Colon (tissue), 2 donors: ENCODE data around the gene TPK1.

ENCODE experiments used
- FAIRE-seq: peaks from 2 replicates; lab custom pipeline; 2012; peaks lifted over from hg19 to GRCh38; lab: Jason Lieb, UNC
- donor health status: control.
- donor health status: control.

Gene TPK1

GRCh38 chr7:144835652-144836544 lies at the start of gene TPK1:
TSS of gene TPK1 (minus strand) at chr7:144836053. CDS start at chr7:144835602, 451 bp downstream.
- no peak for FAIRE-seq

- no peak for FAIRE-seq
These were observed 49.6 kb upstream of the TPK1 start for GRCh38 chr7:144885478-144885877.

- FAIRE-seq: no peak
These were observed 49.0 kb upstream of the TPK1 start for GRCh38 chr7:144884896-144885295.

GRCh38 chr7:144873316-144873845 lies 37.5 kb upstream of the TPK1 start:
- FAIRE-seq: no peak

GRCh38 chr7:144869082-144869481 lies 33.2 kb upstream of the TPK1 start:
- no peak for FAIRE-seq

GRCh38 chr7:144866189-144866588 lies 30.3 kb upstream of the TPK1 start:
- FAIRE-seq: no peak

GRCh38 chr7:144863320-144863647 lies 27.4 kb upstream of the TPK1 start:
- no peak for FAIRE-seq

- FAIRE-seq: no peak
These were observed 26.9 kb upstream of the TPK1 start for GRCh38 chr7:144862612-144863319.

- FAIRE-seq: no peak
These were observed 23.9 kb upstream of the TPK1 start for GRCh38 chr7:144859739-144860138.

GRCh38 chr7:144857463-144857862 lies 21.6 kb upstream of the TPK1 start:
- no peak for FAIRE-seq

- FAIRE-seq: no peak
These were observed 19.1 kb upstream of the TPK1 start for GRCh38 chr7:144854839-144855424.

GRCh38 chr7:144853542-144853941 lies 17.7 kb upstream of the TPK1 start:
- no peak for FAIRE-seq

- FAIRE-seq: no peak
These were observed 12.2 kb upstream of the TPK1 start for GRCh38 chr7:144848078-144848477.

GRCh38 chr7:144842377-144842851 lies 6.6 kb upstream of the TPK1 start:
- peak; percentile 10 for FAIRE-seq

- FAIRE-seq: no peak
These were observed 641 bp upstream of the TPK1 start for GRCh38 chr7:144836545-144836842.

GRCh38 chr7:144835155-144835611 lies 670 bp downstream of the TPK1 start:
- no peak for FAIRE-seq

GRCh38 chr7:144834641-144835144 lies 1.2 kb downstream of the TPK1 start:
- no peak for FAIRE-seq

GRCh38 chr7:144830811-144831210 lies 5.0 kb downstream of the TPK1 start:
- FAIRE-seq: no peak

- FAIRE-seq: peak; percentile 69
These were observed 5.6 kb downstream of the TPK1 start for GRCh38 chr7:144830024-144830785.

- no peak for FAIRE-seq
These were observed 8.2 kb downstream of the TPK1 start for GRCh38 chr7:144827621-144828020.

- FAIRE-seq: no peak
These were observed 9.6 kb downstream of the TPK1 start for GRCh38 chr7:144826208-144826607.

- no peak for FAIRE-seq
These were observed 11.5 kb downstream of the TPK1 start for GRCh38 chr7:144824360-144824759.
